HT-29 (cell line): ENCODE results near the gene SQSTM1. TPM values are rescaled to one million over a fixed set of nuclear protein-coding genes. Genes with fewer than 3 reads are reported as not detected.
A peak's percentile ranks its signal among the peaks of the same experiment; 100 is the strongest.
"Not testable (repeated sequence)": the region's sequence is repeated elsewhere in the genome, so short reads cannot be mapped to it uniquely, and the experiment has no call there.

ENCODE experiments used
- DNase-seq: peaks from one replicate; pipeline ENCODE4 v3.0.0-alpha.2; 2015; ENCODE audit warnings: low spot score
- total RNA-seq: library from RNA; depleted of rRNA; stranded (reverse); fragments of >200 nt; shearing (Covaris generic); gene quantifications from 2 replicates; pipeline ENCODE4 v1.2.3, GENCODE V29; 2014; rRNA removed

SQSTM1 gene
- 1,334 and 1,661 TPM in 2 replicates for total RNA-seq

- DNase-seq = peak; percentile 82
These were observed at the start of gene SQSTM1 for GRCh38 chr5:179820483-179821297. TSS of gene SQSTM1 (plus strand) at chr5:179820905. CDS start at chr5:179820937, 32 bp downstream.

- DNase-seq = no peak
These were observed 49.3 kb upstream of the SQSTM1 start for GRCh38 chr5:179771311-179771895.

DNA sequence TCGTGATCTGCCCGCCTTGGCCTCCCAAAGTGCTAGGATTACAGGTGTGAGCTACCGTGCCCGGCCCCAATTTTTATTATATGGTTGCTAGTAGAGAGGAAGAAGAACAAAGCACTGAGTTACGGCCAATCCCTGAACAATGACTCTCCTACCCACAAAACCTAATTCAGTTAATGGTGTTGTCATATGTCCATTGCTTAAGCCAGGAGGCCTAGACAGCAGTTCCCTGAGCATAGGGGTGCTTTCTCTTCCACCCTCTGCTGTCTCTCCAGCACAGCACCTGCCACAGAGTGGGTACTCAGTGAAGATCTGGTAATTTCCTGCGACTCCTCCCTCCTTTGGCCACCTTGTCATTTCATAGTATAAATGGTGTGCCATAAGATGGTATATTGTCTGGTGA is 48.4 kb upstream of the SQSTM1 start:
- no peak for DNase-seq

DNA sequence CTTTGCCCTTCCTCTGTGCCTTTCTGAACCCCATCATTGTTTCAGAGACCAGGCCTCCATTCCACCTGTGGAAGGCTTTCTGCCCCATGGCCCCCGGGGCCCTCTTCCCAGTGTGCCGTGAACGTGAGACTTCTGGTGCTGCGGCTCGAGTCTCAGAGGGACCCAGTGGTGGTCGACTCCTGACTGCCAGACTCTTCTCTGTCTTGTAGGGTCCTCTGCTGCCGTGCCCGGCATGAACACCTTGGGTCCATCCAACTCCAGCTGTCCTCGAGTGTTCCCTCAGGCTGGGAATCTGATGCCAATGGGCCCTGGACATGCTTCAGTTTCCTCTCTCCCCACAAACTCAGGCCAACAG is 47.0 kb upstream of the SQSTM1 start:
- DNase-seq = no peak

GRCh38 chr5:179774442-179774841 is 46.3 kb upstream of the SQSTM1 start:
- no peak for DNase-seq

GRCh38 chr5:179776411-179776938 is 44.2 kb upstream of the SQSTM1 start:
- DNase-seq = no peak

DNA sequence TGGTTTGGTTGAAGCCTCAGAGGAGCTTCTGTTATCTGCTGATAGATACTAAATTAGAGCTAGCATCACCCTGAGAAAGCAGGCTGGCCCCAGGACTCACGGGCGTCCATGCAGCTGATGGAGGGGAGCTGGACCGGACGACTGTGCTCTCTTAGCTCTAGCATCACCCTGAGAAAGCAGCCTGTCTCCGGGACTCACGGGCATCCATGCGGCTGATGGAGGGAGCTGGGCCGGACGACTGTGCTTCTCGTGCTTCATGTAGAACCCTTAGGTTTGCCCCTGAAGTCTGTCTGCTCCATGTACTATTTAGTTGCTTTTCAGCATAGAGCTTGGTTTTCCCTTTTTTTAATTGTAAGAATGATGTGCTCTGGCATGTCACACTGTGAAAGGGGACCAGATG is 43.2 kb upstream of the SQSTM1 start:
- no peak for DNase-seq

DNA sequence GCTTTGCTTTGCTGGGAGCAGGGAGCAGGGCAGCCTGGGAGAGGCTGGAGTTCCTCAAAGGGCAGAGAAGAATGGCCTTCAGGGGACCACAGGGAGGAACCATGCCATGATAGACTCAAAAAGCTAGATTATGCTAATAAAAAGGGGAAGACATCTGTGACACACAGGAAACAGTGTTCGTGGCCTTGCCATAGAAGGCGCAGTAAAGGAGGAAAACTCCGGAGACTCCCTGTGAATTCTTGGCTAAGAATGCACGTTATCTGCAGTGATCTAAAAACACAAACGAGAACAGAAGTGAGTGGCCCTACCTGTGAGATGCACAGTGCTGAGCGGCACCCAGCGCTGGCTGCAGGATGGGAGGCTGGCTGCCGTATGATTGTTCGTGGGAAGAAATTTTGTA is 42.8 kb upstream of the SQSTM1 start:
- no peak for DNase-seq

GRCh38 chr5:179778591-179778990 is 42.1 kb upstream of the SQSTM1 start:
- no peak for DNase-seq

- no peak for DNase-seq
These were observed 40.9 kb upstream of the SQSTM1 start for GRCh38 chr5:179779826-179780225.

GRCh38 chr5:179780362-179780761 is 40.3 kb upstream of the SQSTM1 start:
- no peak for DNase-seq

DNA sequence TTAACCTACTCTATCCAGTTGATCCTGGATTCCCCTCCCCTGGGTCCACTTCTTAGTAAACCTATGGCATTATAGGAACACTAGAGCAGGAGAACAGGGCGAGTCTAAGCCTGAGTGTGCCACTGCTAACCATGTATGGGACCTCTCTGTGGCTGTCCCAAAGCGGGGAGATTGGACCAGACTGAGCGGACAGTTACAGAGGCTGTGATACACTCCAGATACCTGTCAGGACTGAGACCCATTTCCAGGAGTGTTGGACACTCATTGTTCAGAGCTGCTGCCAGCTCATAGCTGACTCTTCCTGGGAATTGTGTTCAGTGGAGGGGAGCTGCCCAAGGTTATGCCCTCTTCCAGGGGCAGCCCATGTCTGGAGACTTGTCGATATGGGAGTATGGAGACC is 38.9 kb upstream of the SQSTM1 start:
- DNase-seq = no peak

- DNase-seq = no peak
These were observed 37.6 kb upstream of the SQSTM1 start for GRCh38 chr5:179783128-179783527.

DNA sequence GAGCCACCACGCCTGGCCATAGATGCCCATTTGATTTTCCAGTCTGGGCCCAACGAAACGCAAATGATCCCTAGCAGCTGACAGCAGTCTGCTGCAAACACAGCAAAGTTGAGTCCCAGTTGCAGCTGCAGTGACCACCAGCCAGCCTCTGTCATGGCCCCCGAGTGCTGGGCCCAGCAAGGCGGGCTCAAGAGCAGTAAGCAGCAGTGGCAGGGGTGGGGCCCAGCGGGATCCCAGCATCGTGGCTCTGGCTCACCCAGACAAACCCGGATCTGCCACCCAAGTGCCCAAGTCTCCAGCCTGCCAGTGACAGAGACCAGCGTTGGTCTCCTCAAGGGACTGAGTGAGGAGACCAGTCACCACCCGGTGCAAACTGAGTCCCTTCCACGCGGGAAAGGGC is 33.8 kb upstream of the SQSTM1 start:
- no peak for DNase-seq

- no peak for DNase-seq
These were observed 32.4 kb upstream of the SQSTM1 start for GRCh38 chr5:179788193-179788854.

- not testable (repeated sequence) for DNase-seq
These were observed 31.4 kb upstream of the SQSTM1 start for GRCh38 chr5:179789278-179789677.

DNA sequence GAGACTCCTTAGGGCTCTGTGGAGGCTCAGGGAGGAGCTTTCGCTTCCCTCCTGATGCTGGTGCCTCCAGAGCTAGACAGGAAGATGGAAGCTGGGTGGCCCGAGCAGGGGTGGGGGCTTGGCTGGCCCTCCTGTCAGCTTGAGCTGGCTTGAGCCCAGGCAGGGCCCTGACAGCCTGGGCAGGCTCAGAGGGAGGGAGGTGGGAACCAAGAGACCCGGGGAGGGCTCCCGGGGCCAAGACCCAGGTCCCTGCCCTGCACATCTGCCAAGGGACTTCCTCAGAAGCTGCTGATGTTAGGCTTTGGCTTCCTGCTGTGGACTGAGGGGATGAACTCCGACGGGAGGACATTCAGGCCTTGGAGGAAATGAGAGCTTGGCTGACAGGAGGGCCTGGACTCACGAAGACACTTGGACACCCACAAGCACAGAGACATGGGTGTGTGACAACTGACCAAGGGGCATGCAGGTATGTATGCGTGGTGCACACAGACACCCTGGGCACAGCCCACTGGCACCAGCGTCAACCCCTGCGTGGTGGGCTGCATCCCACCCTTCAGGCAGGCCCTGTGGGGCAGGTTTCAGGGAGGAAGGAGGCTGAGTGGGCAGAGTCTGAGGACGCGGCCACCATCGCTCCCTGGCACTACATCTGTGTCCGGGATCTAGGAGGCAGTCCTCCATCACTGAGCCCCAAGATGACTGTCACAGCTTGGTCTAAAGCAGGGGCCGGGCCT is 28.7 kb upstream of the SQSTM1 start:
- no peak for DNase-seq

GRCh38 chr5:179792612-179793467 is 27.9 kb upstream of the SQSTM1 start:
- DNase-seq = no peak

- DNase-seq = no peak
These were observed 27.1 kb upstream of the SQSTM1 start, which contains the start of gene LTC4S for GRCh38 chr5:179793468-179794139. TSS of gene LTC4S (plus strand) at chr5:179793986. CDS start at chr5:179794081, 95 bp downstream.

GRCh38 chr5:179794171-179794570 is 26.5 kb upstream of the SQSTM1 start:
- DNase-seq = no peak
